GM12878 (cell line): ENCODE measurements around the gene RAC2. TPM values are rescaled to one million over a fixed set of nuclear protein-coding genes. Genes with fewer than 3 reads are reported as not detected.

ENCODE experiments used
- ATAC-seq: fragments of 200-7000 bp; cut with Tn5 transposase; 3 replicates; pipeline ENCODE4 v1.9.1; 2020; ENCODE audit warnings: mild to moderate bottlenecking, moderate library complexity
- BruUV-seq: library from RNA; stranded (reverse); fragments of 400-500 nt; replicated peaks from 2 replicates; lab custom pipeline; 2021; lab: Mats Ljungman, UMichigan
- CTCF ChIA-PET: fragments of 300-600 bp; sonication (Branson Sonifier 250); formaldehyde crosslinking; extraction: SDS; loops from one replicate; lab custom pipeline; 2021; ENCODE audit warnings: inconsistent platforms; lab: Yijun Ruan, JAX
- POLR2A ChIA-PET: fragments of 350-600 bp; formaldehyde crosslinking; extraction: SDS; loops from one replicate; lab custom pipeline; 2021; ENCODE audit warnings: inconsistent platforms; lab: Charles Lee
- RAD21 ChIA-PET: fragments of 300-600 bp; sonication (Branson Sonifier 250); formaldehyde crosslinking; loops from one replicate; lab custom pipeline; 2023; ENCODE audit warnings: antibody characterized with exemption; ENCODE audit not compliant: unreplicated experiment; lab: Charles Lee
- SMC1A ChIA-PET: fragments of 300-600 bp; sonication (Branson Sonifier 250); formaldehyde crosslinking; loops from one replicate; lab custom pipeline; 2023; ENCODE audit not compliant: unreplicated experiment, uncharacterized antibody; lab: Charles Lee
- DNase-seq: peaks from one replicate; pipeline ENCODE4 v3.0.0-alpha.2; 2011; ENCODE audit warnings: low read depth, low spot score
- FAIRE-seq: peaks from 3 replicates; lab custom pipeline; 2011; peaks lifted over from hg19 to GRCh38; lab: Jason Lieb, UNC
- H2AFZ ChIP-seq: 2 replicates; pipeline ENCODE4 v1.6.0; 2011; ENCODE audit warnings: low read depth, low read length, control low read depth; ENCODE audit not compliant: control insufficient read depth
- H3K27ac ChIP-seq: 2 replicates; pipeline ENCODE4 v1.5.1; 2011; ENCODE audit warnings: control low read depth; ENCODE audit not compliant: control insufficient read depth, insufficient read depth
- H3K27me3 ChIP-seq, 2 experiments: replicated peaks in 1 of 2; 2 replicates each; pipeline versions ENCODE4 v1.6.0 to v1.6.1; 2011; ENCODE audit warnings: low read length in 1 of 2; ENCODE audit not compliant: control insufficient read depth in 2 of 2, insufficient read depth in 2 of 2
- H3K36me3 ChIP-seq, 2 experiments: 2 replicates each; pipeline ENCODE4 v1.5.1; 2011; ENCODE audit warnings: low read length in 1 of 2; ENCODE audit not compliant: control insufficient read depth in 2 of 2, insufficient read depth in 2 of 2
- H3K4me1 ChIP-seq: 2 replicates; pipeline ENCODE4 v1.6.1; 2011; ENCODE audit warnings: mild to moderate bottlenecking, low read length, moderate library complexity, mixed read lengths; ENCODE audit not compliant: control insufficient read depth, insufficient read depth
- H3K4me2 ChIP-seq: 2 replicates; pipeline ENCODE4 v1.6.0; 2011; ENCODE audit warnings: control low read depth; ENCODE audit not compliant: control insufficient read depth, insufficient read depth
- H3K4me3 ChIP-seq: fragments of 200-600 bp; sonication (generic); 2 replicates; pipeline ENCODE4 v1.5.1; 2016
- H3K79me2 ChIP-seq: 2 replicates; pipeline ENCODE4 v1.6.0; 2011; ENCODE audit warnings: low read length; ENCODE audit not compliant: control insufficient read depth, insufficient read depth
- H3K9ac ChIP-seq: 2 replicates; pipeline ENCODE4 v1.8.0; 2011; ENCODE audit warnings: low read length, control low read depth, mixed read lengths; ENCODE audit not compliant: control insufficient read depth, insufficient read depth
- H3K9me3 ChIP-seq: replicated peaks from 3 replicates; pipeline ENCODE4 v1.5.1; 2011; ENCODE audit warnings: mild to moderate bottlenecking, low read length; ENCODE audit not compliant: control insufficient read depth, insufficient read depth
- H4K20me1 ChIP-seq: 2 replicates; pipeline ENCODE4 v1.6.0; 2011; ENCODE audit not compliant: control insufficient read depth, insufficient read depth
- CREM ChIP-seq: IDR thresholded peaks from 2 replicates; pipeline ENCODE4 v1.6.1; 2014; ENCODE audit warnings: antibody characterized with exemption, low read depth
- EGR1 ChIP-seq, 2 experiments: IDR thresholded peaks; 1 replicate in 1 of 2; 2 replicates in 1 of 2; pipeline ENCODE4 v1.6.1; 2011 to 2012; ENCODE audit warnings: low read depth in 2 of 2, low read length in 2 of 2, borderline replicate concordance in 1 of 2, mild to moderate bottlenecking in 1 of 2, moderate library complexity in 1 of 2
- NR2F1 ChIP-seq: fragments of 450-650 bp; conservative IDR thresholded peaks from 2 replicates; pipeline ENCODE4 v1.6.1; 2017; ENCODE audit warnings: mild to moderate bottlenecking
- PAX8 ChIP-seq: fragments of 450-650 bp; IDR thresholded peaks from 2 replicates; pipeline ENCODE4 v1.6.1; 2017; ENCODE audit warnings: mild to moderate bottlenecking, moderate library complexity
- PML ChIP-seq: IDR thresholded peaks from 2 replicates; pipeline ENCODE4 v1.6.1; 2012; ENCODE audit warnings: low read length, inconsistent platforms
- RCOR1 ChIP-seq: conservative IDR thresholded peaks from 2 replicates; pipeline ENCODE4 v1.6.1; 2012; ENCODE audit warnings: low read depth, low read length, improper control_type of control experiment
- SPI1 ChIP-seq: IDR thresholded peaks from 2 replicates; pipeline ENCODE4 v1.6.1; 2011; ENCODE audit warnings: low read depth, mild to moderate bottlenecking, low read length, moderate library complexity, borderline replicate concordance; ENCODE audit not compliant: insufficient read depth
- ZNF622 ChIP-seq: fragments of 450-650 bp; IDR thresholded peaks from 2 replicates; pipeline ENCODE4 v1.6.1; 2017; ENCODE audit warnings: mild to moderate bottlenecking, inconsistent platforms
- WGBS: methylation state at CpG from one replicate; pipeline ENCODE4 v1.1.6; 2016; ENCODE audit warnings: low lambda C conversion rate; ENCODE audit not compliant: insufficient replicate concordance, insufficient coverage; ENCODE audit errors: missing lambda C conversion rate; 5-methylcytosine and 5-hydroxymethylcytosine counted together
- in situ Hi-C: fragments of 300-500 bp; cut with MboI; formaldehyde crosslinking; loops from 9 replicates; pipeline ENCODE4 v1.14.3; 2018; ENCODE audit warnings: mixed read lengths
- intact Hi-C: fragments of 100-400 bp; cut with micrococcal nuclease; formaldehyde crosslinking; loops from one replicate; pipeline ENCODE4 v1.14.2; 2022; ENCODE audit not compliant: unreplicated experiment
- polyA plus RNA-seq, 11 experiments: library from polyadenylated mRNA; depleted of rRNA in 4 of 11; unstranded in 6 of 11; stranded (reverse) in 5 of 11; fragments of >200 nt; fragmentation: Nextera tagmentation in 4 of 11; fragmentation: Illumina TruSeq in 1 of 11; extraction: Ambion mirVana in 4 of 11; extraction: Trizol in 1 of 11; gene quantifications; 1 replicate in 1 of 11; 2 replicates in 10 of 11; pipeline versions ENCODE4 v1.2.1 to v1.2.3, GENCODE V29; 2011 to 2016; ENCODE audit warnings: inconsistent platforms in 2 of 11, missing spikeins in 2 of 11, low read depth in 1 of 11
- total RNA-seq, 4 experiments: library from RNA; depleted of rRNA in 3 of 4; stranded (reverse); fragments of >200 nt in 3 of 4; fragmentation: Illumina TruSeq in 1 of 4; extraction: Trizol in 1 of 4; gene quantifications; 2 replicates each; pipeline versions ENCODE4 v1.2.1 to v1.2.3, GENCODE V29; 2013 to 2021

The RAC2 gene
- total and polyA plus RNA-seq, 10 of the 15 experiments (the other 5 are each of a cell fraction or from before 2014, with no cell fraction given), result 102 to 386 (median 304) TPM

DNA sequence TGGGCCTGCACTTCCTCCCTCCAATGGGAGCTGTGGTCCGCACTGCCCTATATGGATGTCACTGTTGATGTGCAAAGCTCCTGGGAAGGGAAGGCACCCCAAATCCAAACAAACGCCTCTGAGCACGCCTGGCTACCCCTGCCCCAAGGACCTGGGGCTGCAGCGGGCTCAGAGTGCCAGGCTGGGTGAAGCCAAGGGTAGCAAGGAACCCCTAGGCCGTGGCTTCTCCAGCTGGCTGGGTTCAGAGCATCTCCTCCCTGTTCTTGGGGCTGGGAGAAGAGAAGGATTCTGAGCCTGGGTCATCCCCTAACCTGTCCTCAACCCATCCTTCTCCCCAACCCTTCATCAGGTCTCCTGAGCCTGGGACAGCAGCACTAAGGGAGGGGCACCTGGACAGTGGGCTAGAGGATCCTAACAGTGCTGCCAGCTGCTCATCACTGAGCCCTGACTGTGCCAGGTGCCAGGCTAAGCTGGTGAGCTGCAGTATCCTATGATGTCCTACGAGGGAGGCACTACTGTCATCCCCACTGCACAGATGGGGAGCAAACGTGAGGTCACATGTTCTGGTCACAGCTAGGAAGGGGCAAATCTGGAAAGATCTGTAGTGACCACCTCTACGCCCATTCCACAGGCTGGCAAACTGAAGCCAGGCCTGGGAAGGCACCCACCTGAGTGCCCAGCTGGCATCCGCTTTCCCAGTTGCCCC lies 34.8 kb downstream of the RAC2 start:
- Histone ChIP-seq H3K79me2 (no peaks in the 10 kb centered on the region), H3K9me3 (no peaks in the 10 kb centered on the region), H3K4me3 (no peak overlapping the region), H4K20me1 (no peaks in the 10 kb centered on the region), H2AFZ (no peak overlapping the region), H3K27me3 (no peaks in the 10 kb centered on the region), H3K4me1 (no peaks in the 10 kb centered on the region), H3K27ac (no peak overlapping the region), H3K9ac (no peak overlapping the region), H3K36me3 (no peaks in the 10 kb centered on the region; a peak in 3 of 4 replicates), H3K4me2 (no peak overlapping the region)
- CTCF ChIA-PET, result interaction anchor here (1.9 to 2.7 kb wide), 3 partner anchors 9 to 51 kb away, joined by 6 to 18 read pairs (median 8); no protein-coding TSS in a partner anchor
- POLR2A ChIA-PET, result interaction anchor here (0.8 kb wide), 1 partner anchor 9 kb away, joined by 5 read pairs; no protein-coding TSS in a partner anchor
- no peak for ATAC-seq
- intact Hi-C loops (no loop called here), in situ Hi-C loops (loop anchor here (25.0 kb wide), 1 partner anchor 1822 kb away; the partner anchor contains the start of gene HMOX1)
- RAD21 ChIA-PET, result interaction anchor here (1.3 kb wide), 1 partner anchor 51 kb away, joined by 3 read pairs; no protein-coding TSS in a partner anchor
- BruUV-seq, result no TSS peak
- no peak for TF ChIP-seq NR2F1
- FAIRE-seq, result no peak
- no peak for DNase-seq
- SMC1A ChIA-PET, result no interaction called here
- 37% methylated on average over 9 of the region's 9 CpGs for WGBS

DNA sequence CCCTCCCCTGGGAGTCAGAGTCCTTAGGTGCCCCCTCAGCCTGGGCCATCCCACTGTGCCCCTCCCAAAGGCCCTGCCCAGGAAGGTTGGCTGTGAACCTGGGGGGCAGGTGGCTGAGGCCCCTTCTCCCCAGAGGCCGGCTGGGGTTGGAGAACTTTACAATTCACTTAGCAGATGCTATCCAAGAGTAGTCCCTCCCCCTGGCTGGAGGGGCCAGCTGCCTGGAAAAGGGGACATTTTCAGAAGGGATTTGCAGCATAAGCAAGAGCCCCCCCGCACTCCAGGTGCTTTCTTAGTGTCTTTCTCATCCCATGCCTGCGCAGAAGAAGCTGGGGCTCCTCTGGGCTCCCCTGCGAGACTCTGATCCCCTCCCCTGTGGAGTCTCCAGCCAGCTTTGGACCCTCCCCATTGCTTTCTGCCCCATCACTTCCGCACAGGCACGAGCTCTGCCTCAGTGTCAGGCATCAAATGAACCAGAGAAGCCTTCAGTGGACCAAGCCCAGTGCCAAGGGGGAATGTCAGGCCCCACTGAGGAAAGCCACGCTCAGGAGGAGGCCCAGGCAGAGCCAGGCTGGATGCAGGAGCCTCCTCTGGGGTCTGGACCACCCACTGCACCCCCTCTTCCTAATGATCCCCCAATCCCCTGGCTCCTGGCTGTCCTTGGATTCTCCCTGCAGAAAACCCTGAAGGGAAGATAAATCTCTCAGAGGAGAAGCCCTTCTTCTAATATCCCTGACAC lies 35.5 kb downstream of the RAC2 start:
- WGBS, result 68% methylated on average over 7 of the region's 7 CpGs

More for the DNA sequence above, 35.5 kb downstream of the RAC2 start:
- POLR2A ChIA-PET, result interaction anchor here (0.9 kb wide), 1 partner anchor 10 kb away, joined by 5 read pairs; no protein-coding TSS in a partner anchor
- CTCF ChIA-PET, result interaction anchor here (1.9 to 2.7 kb wide), 3 partner anchors 8 to 52 kb away, joined by 6 to 18 read pairs (median 8); no protein-coding TSS in a partner anchor
- RAD21 ChIA-PET, result no interaction called here
- Histone ChIP-seq H3K9me3 (no peaks in the 10 kb centered on the region), H3K36me3 (no peaks in the 10 kb centered on the region; a peak in 3 of 4 replicates), H3K9ac (no peak overlapping the region), H3K27me3 (no peaks in the 10 kb centered on the region), H3K4me2 (no peak overlapping the region), H3K4me3 (no peak overlapping the region), H3K4me1 (no peaks in the 10 kb centered on the region), H3K27ac (no peak overlapping the region), H3K79me2 (no peaks in the 10 kb centered on the region), H4K20me1 (no peaks in the 10 kb centered on the region), H2AFZ (no peak overlapping the region)
- intact Hi-C loops, result no loop called here
- ATAC-seq, result no peak
- in situ Hi-C loops, result loop anchor here (25.0 kb wide), 1 partner anchor 1821 kb away; the partner anchor contains the start of gene HMOX1
- no TSS peak for BruUV-seq
- DNase-seq, result no peak
- no peak for FAIRE-seq
- TF ChIP-seq PML, result no peak
- TF ChIP-seq ZNF622, result no peak
- TF ChIP-seq SPI1, result no peak
- TF ChIP-seq CREM, result no peak
- TF ChIP-seq RCOR1, result no peak
- TF ChIP-seq EGR1 (IDR thresholded peaks at IDR 0.05; ENCODE audit: borderline replicate concordance in 1 of 2, low read depth in 2 of 2, low read length in 2 of 2), result no peak
- no peak for TF ChIP-seq PAX8
- SMC1A ChIA-PET, result no interaction called here
